HG02884 (cell line): ENCODE results near the gene DOCK6.

Experiments used
- ATAC-seq: cut with Tn5 transposase; IDR thresholded peaks from one replicate; pipeline ENCODE4 v1.9.1; 2021; ENCODE audit warnings: mild to moderate bottlenecking, moderate library complexity; ENCODE audit not compliant: unreplicated experiment

The DOCK6 gene

GRCh38 chr19:11261971-11262839 lies at the start of gene DOCK6:
DOCK6 (minus strand) TSS chr19:11262524; CDS start chr19:11262440, 84 bp downstream.
- ATAC-seq: no peak

DNA sequence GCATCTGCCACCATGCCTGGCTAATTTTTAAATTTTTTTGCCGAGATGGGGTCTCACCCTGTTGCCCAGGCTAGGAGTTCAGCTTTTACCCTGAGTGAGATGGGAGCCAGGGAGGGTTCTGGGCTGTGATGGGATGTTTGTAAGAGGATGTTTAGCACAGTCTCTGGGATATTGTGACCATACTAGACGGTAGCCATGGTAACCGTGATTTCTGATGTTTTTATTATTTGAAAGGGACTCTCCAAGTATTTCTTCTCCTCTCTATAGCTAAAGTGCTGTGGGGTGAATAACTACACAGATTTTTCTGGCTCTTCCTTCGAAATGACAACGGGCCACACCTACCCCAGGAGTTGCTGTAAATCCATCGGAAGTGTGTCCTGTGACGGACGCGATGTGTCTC lies 44.0 kb upstream of the DOCK6 start:
- no peak for ATAC-seq

GRCh38 chr19:11304936-11305335 lies 42.6 kb upstream of the DOCK6 start:
- ATAC-seq: no peak

DNA sequence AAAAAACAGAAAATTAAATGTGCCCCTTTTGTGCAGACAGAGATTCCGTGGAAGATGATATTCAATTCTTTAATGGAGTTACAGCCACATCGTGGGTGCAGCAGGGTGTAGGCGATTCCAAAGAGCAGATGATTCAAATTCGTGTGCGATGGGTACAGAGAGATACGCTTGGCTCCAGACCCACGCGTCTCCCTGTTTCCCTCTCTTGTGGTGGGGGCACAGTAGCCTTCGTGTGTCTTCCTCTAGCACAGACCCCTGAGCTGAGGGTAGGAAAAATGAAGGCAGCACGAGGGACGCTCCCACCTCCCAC lies 38.4 kb upstream of the DOCK6 start:
- no peak for ATAC-seq

DNA sequence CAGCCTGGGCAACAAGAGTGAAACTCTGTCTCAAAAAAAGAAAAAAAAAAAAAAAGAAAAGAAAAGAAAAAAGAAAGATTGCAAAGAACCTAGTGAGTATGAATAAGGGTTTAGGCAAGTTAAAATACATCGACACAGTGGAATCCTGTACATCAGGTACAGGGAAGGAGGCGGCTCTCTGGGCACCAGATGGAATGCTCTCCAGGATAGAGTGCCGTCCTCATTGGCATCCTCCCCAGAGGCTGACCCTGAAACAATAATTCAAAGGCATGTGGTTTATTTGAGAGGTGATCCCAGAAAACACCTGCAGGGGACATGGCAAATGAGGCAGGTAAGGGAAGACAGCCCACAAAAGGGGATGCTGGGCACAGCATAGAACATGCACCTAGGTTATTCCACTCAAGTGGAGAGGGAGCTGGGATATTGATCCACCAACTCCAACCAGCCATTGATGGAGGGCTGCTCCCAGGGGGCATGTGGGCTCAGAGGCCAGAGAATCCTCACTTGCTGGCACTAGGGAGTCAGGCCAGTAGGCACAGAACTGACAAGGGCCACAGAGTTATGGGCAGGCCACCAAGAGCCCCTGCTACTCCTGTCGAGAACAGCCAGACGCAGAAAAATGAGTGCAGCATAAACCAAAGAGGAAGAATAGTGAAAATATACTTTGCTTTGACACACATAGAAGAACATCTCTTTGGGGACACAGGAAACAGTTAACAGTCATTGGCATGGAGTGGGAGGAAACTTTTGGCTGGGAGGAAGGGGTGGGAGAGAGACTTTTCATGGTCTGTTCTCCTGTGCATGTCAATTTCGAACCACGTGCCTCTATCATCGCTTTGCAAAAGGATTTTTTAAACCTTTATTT lies 37.9 kb upstream of the DOCK6 start:
- ATAC-seq: no peak

DNA sequence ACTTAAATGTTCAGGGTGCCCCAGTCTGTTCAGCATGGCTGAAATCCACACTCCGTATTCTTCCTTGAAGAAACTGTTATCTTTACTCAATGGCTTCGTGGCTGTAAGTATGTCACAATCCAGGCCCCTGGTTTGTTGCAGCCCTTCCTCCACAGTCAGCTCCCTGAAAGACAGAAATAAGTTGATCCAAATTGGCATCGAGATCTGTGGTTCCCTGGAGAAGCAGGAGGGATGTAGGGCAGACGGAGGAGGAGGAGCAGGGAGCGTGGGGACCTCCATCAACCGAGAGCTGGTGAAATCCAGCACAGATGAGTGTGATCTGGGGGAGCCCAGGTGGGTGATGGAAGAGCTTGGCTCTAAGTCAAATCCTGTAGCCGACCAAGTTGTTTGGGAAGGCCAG lies 33.9 kb upstream of the DOCK6 start:
- ATAC-seq: no peak

GRCh38 chr19:11295665-11296245 lies 33.4 kb upstream of the DOCK6 start, which contains the start of gene TSPAN16:
TSPAN16 (plus strand) TSS chr19:11296160; CDS start chr19:11296298, 138 bp downstream.
- no peak for ATAC-seq

GRCh38 chr19:11295180-11295579 lies 32.9 kb upstream of the DOCK6 start:
- ATAC-seq: no peak

DNA sequence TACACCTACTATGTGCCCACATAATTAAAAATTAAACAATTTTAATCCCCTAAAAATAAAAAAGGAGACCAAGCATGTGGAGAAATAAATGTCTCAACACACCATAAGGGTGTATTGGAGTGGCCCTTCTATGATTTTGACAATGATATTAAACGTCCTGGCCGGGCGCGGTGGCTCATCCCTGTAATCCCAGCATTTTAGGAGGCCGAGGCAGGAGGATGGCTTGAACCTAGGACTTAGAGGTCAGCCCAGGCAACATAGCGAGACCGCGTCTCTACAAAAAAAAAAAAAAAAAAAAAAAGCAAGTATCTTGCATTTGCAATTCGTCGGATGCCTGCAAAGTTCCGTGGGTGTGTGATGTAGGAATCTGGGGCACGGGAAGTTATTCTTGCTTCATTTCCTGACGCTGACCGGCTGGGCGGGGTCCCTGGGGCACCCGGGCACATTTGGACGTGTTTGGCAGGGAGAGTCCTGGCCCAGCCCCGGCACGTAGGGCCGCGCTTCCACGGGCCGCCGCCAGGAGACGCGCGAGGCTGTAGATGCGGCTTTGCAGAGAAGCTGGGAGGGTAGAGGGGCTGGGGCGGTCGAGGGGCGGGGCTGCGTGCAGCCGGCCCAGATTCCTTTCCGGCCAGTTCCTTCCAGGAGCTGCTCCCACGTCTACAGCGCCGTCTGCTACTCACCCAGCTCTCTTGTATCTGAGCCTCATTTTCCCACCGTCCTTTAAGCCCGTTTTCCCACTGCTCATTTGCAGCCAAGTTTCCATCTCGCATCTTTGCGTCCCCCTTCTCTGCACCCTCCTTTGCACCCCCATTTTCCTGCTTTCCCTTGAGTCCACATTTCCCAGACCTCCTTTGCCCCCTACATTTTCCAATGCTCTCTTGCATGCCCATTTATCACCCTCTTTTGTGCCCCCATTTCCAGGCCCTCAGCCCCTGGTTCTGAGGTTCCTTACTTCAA lies 31.4 kb upstream of the DOCK6 start:
- ATAC-seq: no peak

DNA sequence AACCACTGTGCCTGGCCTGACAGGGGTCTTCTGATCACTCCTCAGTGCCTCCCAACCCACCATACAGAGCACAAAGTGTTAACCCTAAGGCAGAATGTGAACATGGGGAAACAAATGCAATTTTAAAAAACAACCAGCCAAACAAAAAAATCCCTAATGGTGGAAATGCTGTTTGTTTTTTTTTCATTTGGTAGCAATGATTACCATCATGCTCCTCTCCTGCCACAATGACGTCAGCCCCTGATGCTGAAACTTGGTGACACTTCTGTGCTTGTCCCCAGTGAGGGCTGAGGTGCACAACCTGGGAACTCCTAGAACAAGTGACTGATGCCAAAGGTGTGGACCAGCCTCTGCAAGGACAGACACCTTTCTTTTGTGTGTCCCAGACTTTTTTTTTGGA lies 29.7 kb upstream of the DOCK6 start:
- no peak for ATAC-seq

DNA sequence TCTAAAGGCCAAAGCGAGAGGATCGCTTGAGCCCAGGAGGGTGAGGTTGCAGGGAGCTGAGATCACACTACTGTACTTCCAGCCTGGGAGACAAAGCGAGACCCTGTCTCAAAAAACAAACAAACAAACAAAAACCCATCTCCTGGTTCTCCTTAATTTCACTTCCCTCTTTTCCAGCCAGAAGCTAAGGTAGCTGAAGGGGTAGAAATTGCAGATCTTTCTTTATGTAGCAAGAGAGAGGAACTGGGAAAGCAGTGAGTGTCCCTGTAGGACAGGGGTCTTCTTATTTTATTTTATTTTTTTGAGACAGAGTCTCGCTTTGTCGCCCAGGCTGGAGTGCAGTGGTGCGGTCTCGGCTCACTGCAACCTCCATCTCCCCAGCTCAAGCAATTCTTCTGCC lies 29.1 kb upstream of the DOCK6 start:
- ATAC-seq: no peak

DNA sequence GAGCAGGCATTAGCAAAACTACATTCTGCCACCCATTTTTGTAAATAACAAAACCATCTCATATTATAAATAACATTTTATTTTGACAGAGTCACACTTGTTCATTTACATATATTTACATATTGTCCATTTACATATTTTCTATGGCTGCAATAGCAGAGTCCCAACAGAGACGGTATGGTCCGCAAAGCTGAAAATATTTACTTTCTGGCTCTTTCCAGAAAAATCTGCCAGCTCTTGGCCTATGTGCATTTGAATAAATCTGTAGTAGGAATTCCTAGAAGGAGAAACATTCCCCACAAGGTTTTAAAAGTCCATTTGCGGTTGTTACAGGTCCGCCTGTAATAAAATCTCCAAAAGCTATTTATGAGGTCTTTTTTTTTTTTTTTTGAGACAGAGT lies 27.9 kb upstream of the DOCK6 start:
- no peak for ATAC-seq

DNA sequence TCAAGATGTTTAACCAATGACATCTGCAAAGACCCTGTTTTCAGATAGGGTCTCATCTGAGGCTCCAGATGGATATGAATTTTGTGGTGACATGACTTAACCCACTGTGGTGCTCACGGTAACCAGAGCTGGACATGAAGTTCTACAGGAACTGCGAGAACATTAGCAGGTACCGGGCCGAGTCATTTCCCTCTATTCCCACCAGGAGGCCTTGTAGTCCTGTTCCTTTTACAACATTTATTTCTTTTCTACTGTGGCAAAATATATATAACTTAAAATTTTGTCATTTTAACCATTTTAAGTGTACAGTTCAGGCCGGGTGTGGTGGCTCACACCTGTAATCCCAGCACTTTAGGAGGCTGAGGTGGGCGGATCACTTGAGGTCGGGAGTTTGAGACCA lies 26.0 kb upstream of the DOCK6 start:
- ATAC-seq: no peak

- ATAC-seq: no peak
Measured at GRCh38 chr19:11286312-11286974, 24.1 kb upstream of the DOCK6 start.

DNA sequence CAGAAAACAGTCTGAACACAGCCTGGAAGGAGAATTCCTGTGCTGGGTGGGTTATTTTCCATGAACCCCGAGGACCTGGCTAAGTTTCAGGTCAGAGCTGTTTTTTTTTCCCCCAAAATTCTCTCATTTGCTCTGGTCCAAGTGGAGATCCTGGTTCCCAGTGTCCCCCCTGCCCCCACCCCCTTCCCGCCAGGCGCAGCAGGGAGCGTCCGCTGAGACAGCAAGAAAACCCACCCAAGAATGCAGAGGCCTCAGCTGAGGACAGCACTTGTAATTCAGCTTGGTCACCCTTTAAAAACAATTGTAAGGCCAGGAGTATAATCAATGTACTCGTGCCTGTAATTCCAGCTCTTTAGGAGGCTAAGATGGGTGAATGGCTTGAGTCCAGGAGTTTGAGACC lies 22.2 kb upstream of the DOCK6 start:
- no peak for ATAC-seq

GRCh38 chr19:11281356-11282049 lies 19.2 kb upstream of the DOCK6 start:
- no peak for ATAC-seq

- no peak for ATAC-seq
Measured at GRCh38 chr19:11279505-11280236, 17.3 kb upstream of the DOCK6 start.

DNA sequence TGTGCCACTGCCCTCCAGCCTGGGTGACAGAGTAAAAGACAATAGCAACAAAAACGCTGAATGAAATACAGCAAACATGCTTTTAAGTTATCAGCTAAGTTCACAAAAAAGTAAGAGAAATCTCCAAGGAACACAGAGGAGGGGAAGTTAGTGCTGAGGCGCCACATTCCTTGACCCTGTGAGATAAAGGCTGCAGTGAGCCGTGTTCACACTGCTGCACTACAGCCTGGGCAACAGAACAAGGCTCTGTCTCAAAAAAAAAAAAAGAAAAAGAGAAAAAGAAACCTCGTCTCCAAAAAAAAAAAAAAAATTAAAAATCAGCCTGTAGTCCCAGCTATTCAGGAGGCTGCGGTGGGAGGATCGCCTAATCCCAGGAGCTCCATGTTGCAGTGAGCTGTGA lies 16.3 kb upstream of the DOCK6 start:
- ATAC-seq: no peak
